Nephron (organoid): Measurements from ENCODE around the gene CSGALNACT2.
A peak's percentile ranks its signal among the peaks of the same experiment; 100 is the strongest.
"Not testable (repeated sequence)": the region's sequence is repeated elsewhere in the genome, so short reads cannot be mapped to it uniquely, and the experiment has no call there.

Experiments used
- H3K27ac Mint-ChIP-seq, 3 experiments: 2 replicates each; pipeline ENCODE4 v1.8.0; 2020; ENCODE audit warnings: mixed read lengths in 3 of 3, mild to moderate bottlenecking in 2 of 3, moderate library complexity in 1 of 3
- H3K27me3 Mint-ChIP-seq: 2 replicates; pipeline ENCODE4 v1.8.0; 2021; ENCODE audit warnings: low read depth, mild to moderate bottlenecking, moderate library complexity, mixed read lengths
- H3K36me3 Mint-ChIP-seq: 2 replicates; pipeline ENCODE4 v1.8.0; 2020; ENCODE audit warnings: low read depth, mixed read lengths
- H3K4me1 Mint-ChIP-seq: 2 replicates; pipeline ENCODE4 v1.8.0; 2020; ENCODE audit warnings: mixed read lengths
- H3K4me3 Mint-ChIP-seq, 3 experiments: 2 replicates each; pipeline ENCODE4 v1.8.0; 2020; ENCODE audit warnings: mild to moderate bottlenecking in 3 of 3, mixed read lengths in 3 of 3, moderate library complexity in 2 of 3
- H3K9me3 Mint-ChIP-seq: 2 replicates; pipeline ENCODE4 v1.8.0; 2020; ENCODE audit warnings: mixed read lengths
- TF ChIP-seq, protein P1 (sequence below), 3 experiments: fragments of 200-600 bp; sonication (generic); IDR thresholded peaks; one replicate each; pipeline ENCODE4 v1.5.0; 2021; ENCODE audit warnings: antibody characterized with exemption in 3 of 3; ENCODE audit not compliant: unreplicated experiment in 3 of 3

Gene CSGALNACT2

DNA sequence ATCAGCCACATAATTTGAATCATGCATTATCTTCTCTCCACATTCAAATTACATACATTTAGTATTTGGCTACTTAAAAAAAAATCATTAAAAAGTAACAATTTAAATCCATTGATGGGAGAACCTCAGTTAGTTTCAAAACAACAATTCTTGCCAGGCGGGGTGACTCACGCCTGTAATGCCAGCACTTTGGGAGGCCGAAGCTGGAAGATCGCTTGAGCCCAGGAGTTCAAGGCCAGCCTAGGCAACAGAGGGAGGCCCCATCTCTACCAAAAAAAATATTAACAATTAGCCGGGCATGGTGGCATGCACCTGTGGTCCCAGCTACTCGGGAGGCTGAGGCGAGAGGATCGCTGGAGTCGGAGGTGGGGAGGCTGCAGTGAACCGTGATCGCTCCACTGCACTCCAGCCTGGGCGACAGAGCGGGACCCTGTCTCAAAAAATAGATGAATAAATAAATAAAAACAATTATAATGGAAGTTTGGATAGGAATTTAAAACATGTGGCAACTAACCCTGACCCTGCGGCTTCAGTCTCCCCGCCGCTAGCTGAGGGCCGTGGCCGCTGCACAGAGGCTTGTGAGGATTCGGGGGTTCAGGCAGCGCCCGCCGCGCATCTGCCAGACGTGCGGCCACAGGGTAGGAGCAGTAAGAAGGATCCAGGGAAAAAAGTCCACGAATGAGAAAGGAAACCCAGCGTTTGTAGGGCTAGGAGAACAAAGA is 1.1 kb upstream of the CSGALNACT2 start:
- Mint-ChIP-seq H3K27me3 (peaks cover 4% of the 10 kb centered on the region), H3K9me3 (no peaks in the 10 kb centered on the region), H3K4me3 (peak overlapping the region; percentile 94 to 100 (median 96)), H3K27ac (peak overlapping the region; percentile 90 to 100 (median 99)), H3K36me3 (no peaks in the 10 kb centered on the region), H3K4me1 (peaks cover 54% of the 10 kb centered on the region)
- TF ChIP-seq, protein P1, sequence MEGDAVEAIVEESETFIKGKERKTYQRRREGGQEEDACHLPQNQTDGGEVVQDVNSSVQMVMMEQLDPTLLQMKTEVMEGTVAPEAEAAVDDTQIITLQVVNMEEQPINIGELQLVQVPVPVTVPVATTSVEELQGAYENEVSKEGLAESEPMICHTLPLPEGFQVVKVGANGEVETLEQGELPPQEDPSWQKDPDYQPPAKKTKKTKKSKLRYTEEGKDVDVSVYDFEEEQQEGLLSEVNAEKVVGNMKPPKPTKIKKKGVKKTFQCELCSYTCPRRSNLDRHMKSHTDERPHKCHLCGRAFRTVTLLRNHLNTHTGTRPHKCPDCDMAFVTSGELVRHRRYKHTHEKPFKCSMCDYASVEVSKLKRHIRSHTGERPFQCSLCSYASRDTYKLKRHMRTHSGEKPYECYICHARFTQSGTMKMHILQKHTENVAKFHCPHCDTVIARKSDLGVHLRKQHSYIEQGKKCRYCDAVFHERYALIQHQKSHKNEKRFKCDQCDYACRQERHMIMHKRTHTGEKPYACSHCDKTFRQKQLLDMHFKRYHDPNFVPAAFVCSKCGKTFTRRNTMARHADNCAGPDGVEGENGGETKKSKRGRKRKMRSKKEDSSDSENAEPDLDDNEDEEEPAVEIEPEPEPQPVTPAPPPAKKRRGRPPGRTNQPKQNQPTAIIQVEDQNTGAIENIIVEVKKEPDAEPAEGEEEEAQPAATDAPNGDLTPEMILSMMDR (IDR thresholded peaks at IDR 0.05; ENCODE audit: unreplicated experiment in 3 of 3) = no peak

DNA sequence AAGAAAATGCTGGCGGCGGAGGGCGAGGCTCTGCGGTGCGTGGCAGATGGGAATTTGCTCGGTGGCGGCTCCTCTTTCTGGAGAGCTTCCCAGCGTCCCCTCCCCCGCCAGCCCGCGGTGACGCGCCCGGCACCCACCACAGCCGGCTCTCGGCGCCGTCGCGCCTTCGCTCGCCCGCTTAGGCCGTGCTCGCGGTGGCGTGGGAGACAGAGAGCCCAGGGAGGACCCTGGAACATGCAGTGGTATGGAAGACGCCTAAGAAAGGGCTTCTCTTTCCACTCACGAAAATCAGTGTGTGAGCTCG is 576 bp upstream of the CSGALNACT2 start:
- Mint-ChIP-seq H3K27ac (peak overlapping the region; percentile 90 to 100 (median 99)), H3K36me3 (no peaks in the 10 kb centered on the region), H3K9me3 (no peaks in the 10 kb centered on the region), H3K4me1 (peaks cover 58% of the 10 kb centered on the region), H3K4me3 (peak overlapping the region; percentile 94 to 100 (median 96)), H3K27me3 (peaks cover 4% of the 10 kb centered on the region)
- TF ChIP-seq, protein P1 (IDR thresholded peaks at IDR 0.05; ENCODE audit: unreplicated experiment in 3 of 3) = no peak

DNA sequence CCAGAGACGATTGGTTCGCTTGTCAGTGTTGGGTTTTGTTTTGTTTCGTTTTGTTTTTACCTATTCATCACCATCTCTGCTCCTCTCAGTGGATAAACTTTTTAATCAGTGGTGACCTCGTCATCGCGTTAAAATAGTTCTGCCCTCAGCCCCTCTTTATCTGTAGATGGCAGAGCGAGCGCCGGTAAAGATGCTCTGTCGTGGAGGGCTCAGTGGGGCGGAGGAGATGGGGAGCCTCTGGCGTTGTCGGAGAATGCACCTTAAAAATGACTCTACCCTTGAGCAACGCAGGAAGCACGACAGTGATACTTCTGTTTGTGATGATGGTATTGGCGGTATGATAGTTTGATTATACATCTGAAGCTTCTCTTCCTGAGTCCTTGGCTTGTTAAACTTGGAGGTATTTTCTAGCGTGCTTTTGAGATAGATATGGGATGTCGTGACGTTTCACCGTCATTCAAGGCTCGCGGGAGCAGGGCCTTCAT is 554 bp downstream of the CSGALNACT2 start:
- H3K4me1 Mint-ChIP-seq = peaks cover 58% of the 10 kb centered on the region
- H3K27me3 Mint-ChIP-seq = no peaks in the 10 kb centered on the region
- H3K4me3 Mint-ChIP-seq = peak overlapping the region; percentile 93 to 97 (median 94)
- no peaks in the 10 kb centered on the region for H3K36me3 Mint-ChIP-seq
- H3K27ac Mint-ChIP-seq = peak overlapping the region; percentile 90 to 96 (median 92)
- TF ChIP-seq, protein P1 (IDR thresholded peaks at IDR 0.05; ENCODE audit: unreplicated experiment in 3 of 3) = no peak
- no peaks in the 10 kb centered on the region for H3K9me3 Mint-ChIP-seq

DNA sequence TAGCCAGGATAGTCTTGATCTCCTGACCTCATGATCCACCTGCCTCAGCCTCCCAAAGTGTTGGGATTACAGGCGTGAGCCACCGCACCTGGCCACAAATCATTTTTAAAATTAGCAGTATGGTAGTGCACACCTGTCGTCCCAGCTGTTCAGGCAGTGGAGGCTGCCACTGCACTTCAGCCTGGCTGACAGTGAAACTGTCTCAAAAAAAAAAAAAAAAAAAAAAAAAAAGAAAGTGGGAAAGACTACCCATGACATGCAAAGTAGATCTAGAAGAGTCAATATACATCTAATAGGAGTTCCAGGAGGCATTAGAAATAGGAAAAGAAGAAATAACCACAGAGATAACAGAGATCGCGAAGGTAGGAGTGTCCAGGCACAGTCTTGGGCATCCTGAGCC is 3.2 kb downstream of the CSGALNACT2 start:
- H3K36me3 Mint-ChIP-seq = no peaks in the 10 kb centered on the region
- no peaks in the 10 kb centered on the region for H3K27me3 Mint-ChIP-seq
- no peak overlapping the region for H3K4me3 Mint-ChIP-seq
- H3K27ac Mint-ChIP-seq = peak overlapping the region in 1 of 3 experiments; percentile 38
- H3K4me1 Mint-ChIP-seq = peaks cover 46% of the 10 kb centered on the region
- TF ChIP-seq, protein P1 (IDR thresholded peaks at IDR 0.05; ENCODE audit: unreplicated experiment in 3 of 3) = no peak
- peaks cover 5% of the 10 kb centered on the region for H3K9me3 Mint-ChIP-seq

DNA sequence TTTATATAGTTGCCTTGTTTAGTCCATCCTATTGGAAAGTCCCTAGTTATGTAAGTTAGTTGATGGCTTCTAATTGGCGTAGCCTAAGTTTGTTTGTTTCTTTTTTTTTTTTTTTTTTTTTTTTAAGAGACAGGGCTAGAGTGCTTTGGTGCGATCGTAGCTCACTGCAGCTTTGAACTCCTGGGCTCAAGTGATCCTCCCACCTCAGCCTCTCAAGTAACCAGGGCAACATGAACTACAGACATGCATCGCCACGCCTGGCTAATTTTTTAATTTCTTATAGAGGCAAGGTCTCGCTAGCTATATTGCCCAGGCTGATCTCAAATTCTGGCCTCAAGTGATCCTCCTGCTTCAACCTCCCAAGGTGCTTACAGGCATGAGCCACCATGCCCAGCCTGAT is 7.1 kb downstream of the CSGALNACT2 start:
- no peak overlapping the region for H3K4me3 Mint-ChIP-seq
- H3K36me3 Mint-ChIP-seq = peaks cover 19% of the 10 kb centered on the region
- TF ChIP-seq, protein P1 (IDR thresholded peaks at IDR 0.05; ENCODE audit: unreplicated experiment in 3 of 3) = no peak
- no peak overlapping the region for H3K27ac Mint-ChIP-seq
- H3K4me1 Mint-ChIP-seq = peaks cover 31% of the 10 kb centered on the region
- peaks cover 29% of the 10 kb centered on the region for H3K9me3 Mint-ChIP-seq
- H3K27me3 Mint-ChIP-seq = no peaks in the 10 kb centered on the region

DNA sequence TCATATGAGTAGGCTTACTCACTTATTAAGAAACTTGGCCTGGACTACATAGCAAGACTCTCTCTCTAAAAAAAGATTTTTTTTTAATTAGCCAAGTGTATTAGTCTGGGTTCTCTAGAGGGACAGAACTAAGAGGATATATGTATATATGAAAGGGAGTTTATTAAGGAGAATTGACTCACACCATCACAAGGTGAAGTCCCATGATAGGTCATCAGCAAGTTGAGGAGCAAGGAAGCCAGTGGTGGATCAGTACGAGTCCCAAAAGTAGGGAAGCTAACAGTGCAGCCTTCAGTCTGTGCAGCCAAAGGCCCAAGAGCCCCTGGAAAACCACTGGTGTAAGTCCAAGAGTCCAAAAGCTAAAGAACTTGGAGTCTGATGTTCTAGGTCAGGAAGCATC is 7.7 kb downstream of the CSGALNACT2 start:
- Mint-ChIP-seq H3K4me1 (peaks cover 25% of the 10 kb centered on the region), H3K9me3 (peaks cover 31% of the 10 kb centered on the region), H3K36me3 (peaks cover 19% of the 10 kb centered on the region)
- not testable (repeated sequence) for H3K27me3 Mint-ChIP-seq, H3K27ac Mint-ChIP-seq, H3K4me3 Mint-ChIP-seq
